GM18870 (cell line): ENCODE measurements around the gene NT5C2.
"Not testable (repeated sequence)": the region's sequence is repeated elsewhere in the genome, so short reads cannot be mapped to it uniquely, and the experiment has no call there.

Experiments
- ATAC-seq: cut with Tn5 transposase; IDR thresholded peaks from one replicate; pipeline ENCODE4 v1.9.1; 2021; ENCODE audit warnings: moderate library complexity; ENCODE audit not compliant: unreplicated experiment

NT5C2 gene

GRCh38 chr10:103193107-103193819 is at the start of gene NT5C2:
TSS of gene NT5C2 (minus strand) at chr10:103193272. CDS start at chr10:103174958, 18,314 bp downstream.
- ATAC-seq, result no peak

GRCh38 chr10:103241262-103242011 is 48.4 kb upstream of the NT5C2 start:
- no peak for ATAC-seq

- no peak for ATAC-seq
Measured at GRCh38 chr10:103238506-103239252, 45.6 kb upstream of the NT5C2 start.

GRCh38 chr10:103235775-103236174 is 42.7 kb upstream of the NT5C2 start:
- ATAC-seq, result no peak

- no peak for ATAC-seq
Measured at GRCh38 chr10:103232772-103233488, 39.9 kb upstream of the NT5C2 start.

- ATAC-seq, result no peak
Measured at GRCh38 chr10:103232131-103232673, 39.1 kb upstream of the NT5C2 start.

- ATAC-seq, result no peak
Measured at GRCh38 chr10:103231047-103231551, 38.0 kb upstream of the NT5C2 start.

GRCh38 chr10:103227416-103227815 is 34.3 kb upstream of the NT5C2 start:
- no peak for ATAC-seq

- no peak for ATAC-seq
Measured at GRCh38 chr10:103225939-103226338, 32.9 kb upstream of the NT5C2 start.

GRCh38 chr10:103224721-103225120 is 31.6 kb upstream of the NT5C2 start:
- ATAC-seq, result not testable (repeated sequence)

- no peak for ATAC-seq
Measured at GRCh38 chr10:103224133-103224532, 31.1 kb upstream of the NT5C2 start.

- ATAC-seq, result not testable (repeated sequence)
Measured at GRCh38 chr10:103216362-103216761, 23.3 kb upstream of the NT5C2 start.

GRCh38 chr10:103215601-103216000 is 22.5 kb upstream of the NT5C2 start:
- ATAC-seq, result no peak

- ATAC-seq, result not testable (repeated sequence)
Measured at GRCh38 chr10:103210262-103210661, 17.2 kb upstream of the NT5C2 start.

GRCh38 chr10:103207643-103208042 is 14.6 kb upstream of the NT5C2 start:
- ATAC-seq, result not testable (repeated sequence)

- no peak for ATAC-seq
Measured at GRCh38 chr10:103207141-103207540, 14.1 kb upstream of the NT5C2 start.

- ATAC-seq, result not testable (repeated sequence)
Measured at GRCh38 chr10:103206715-103207114, 13.6 kb upstream of the NT5C2 start.

- ATAC-seq, result not testable (repeated sequence)
Measured at GRCh38 chr10:103205401-103205800, 12.3 kb upstream of the NT5C2 start.

- ATAC-seq, result no peak
Measured at GRCh38 chr10:103204353-103205255, 11.5 kb upstream of the NT5C2 start.
